Activated CD8-positive, alpha-beta T cell treated with anti-CD3 and anti-CD28 coated beads for 36 hours (primary cell): ENCODE results near the gene BMP8B. TPM values are rescaled to one million over a fixed set of nuclear protein-coding genes. Genes with fewer than 3 reads are reported as not detected.
"Not testable (repeated sequence)": the region's sequence is repeated elsewhere in the genome, so short reads cannot be mapped to it uniquely, and the experiment has no call there.

Experiments
- ATAC-seq: fragments of 200-7000 bp; cut with Tn5 transposase; one replicate; pipeline ENCODE4 v1.10.0; 2021; ENCODE audit warnings: mild to moderate bottlenecking, moderate library complexity
- CTCF ChIA-PET: fragments of 350-600 bp; sonication (Branson Sonifier 250); formaldehyde crosslinking; loops from one replicate; lab custom pipeline; 2021; ENCODE audit warnings: antibody characterized with exemption; lab: Charles Lee
- POLR2A ChIA-PET: fragments of 350-600 bp; sonication (Branson Sonifier 250); formaldehyde crosslinking; loops from one replicate; lab custom pipeline; 2021; ENCODE audit warnings: antibody characterized with exemption; lab: Charles Lee
- DNase-seq: peaks from one replicate; pipeline ENCODE4 v3.0.0-alpha.2; 2020
- H3K27ac Mint-ChIP-seq: one replicate; pipeline ENCODE4 v1.8.0; 2021; ENCODE audit warnings: mild to moderate bottlenecking, mixed read lengths
- H3K27me3 Mint-ChIP-seq: one replicate; pipeline ENCODE4 v1.8.0; 2021; ENCODE audit warnings: mixed read lengths
- H3K36me3 Mint-ChIP-seq: one replicate; pipeline ENCODE4 v1.8.0; 2021; ENCODE audit warnings: low read depth, mixed read lengths
- H3K4me1 Mint-ChIP-seq: one replicate; pipeline ENCODE4 v1.8.0; 2021; ENCODE audit warnings: low read depth, mixed read lengths
- H3K4me3 Mint-ChIP-seq: one replicate; pipeline ENCODE4 v1.8.0; 2021; ENCODE audit warnings: mild to moderate bottlenecking, moderate library complexity, mixed read lengths
- H3K9me3 Mint-ChIP-seq: one replicate; pipeline ENCODE4 v1.8.0; 2021; ENCODE audit warnings: mixed read lengths
- CTCF ChIP-seq: fragments of 200-600 bp; IDR thresholded peaks from one replicate; pipeline ENCODE4 v1.8.0; 2022; ENCODE audit warnings: antibody characterized with exemption, mild to moderate bottlenecking
- intact Hi-C: fragments of 100-400 bp; cut with micrococcal nuclease; formaldehyde crosslinking; loops from one replicate; pipeline ENCODE4 v1.10.0; 2022
- total RNA-seq, 2 experiments: library from RNA; stranded (reverse); gene quantifications; one replicate each; pipeline ENCODE4 v1.2.3, GENCODE V29; 2021

The BMP8B gene
- total RNA-seq, 2 experiments from 2014 or later: 0.36 to 0.51 TPM

GRCh38 chr1:39822146-39822545 is 33.5 kb upstream of the BMP8B start:
- H3K4me1 Mint-ChIP-seq: peaks cover 5% of the 10 kb centered on the region
- CTCF ChIA-PET: interaction anchor here (1.7 to 2.2 kb wide), 2 partner anchors 15 to 80 kb away, joined by 6 to 13 read pairs; partner anchors contain the start of gene MYCL
- no peak overlapping the region for H3K27ac Mint-ChIP-seq
- no peak overlapping the region for H3K4me3 Mint-ChIP-seq
- no peak for ATAC-seq
- H3K27me3 Mint-ChIP-seq: peaks cover 14% of the 10 kb centered on the region
- H3K36me3 Mint-ChIP-seq: no peaks in the 10 kb centered on the region
- intact Hi-C loops: no loop called here
- no peaks in the 10 kb centered on the region for H3K9me3 Mint-ChIP-seq
- no peak for TF ChIP-seq CTCF
- no peak for DNase-seq
- POLR2A ChIA-PET: no interaction called here

- Mint-ChIP-seq H3K36me3 (no peaks in the 10 kb centered on the region), H3K4me1 (peaks cover 14% of the 10 kb centered on the region), H3K9me3 (no peaks in the 10 kb centered on the region), H3K27me3 (peaks cover 18% of the 10 kb centered on the region), H3K4me3 (no peak overlapping the region), H3K27ac (no peak overlapping the region)
- CTCF ChIA-PET: interaction anchor here (1.0 to 4.1 kb wide), 6 partner anchors 19 to 154 kb away, joined by 3 to 36 read pairs (median 4); partner anchors contain the start of gene MYCL
- intact Hi-C loops: loop anchor here (5.0 to 10.0 kb wide), 3 partner anchors 83 to 216 kb away; partner anchors contain the start of gene MYCL
- DNase-seq: no peak
- no peak for TF ChIP-seq CTCF
- POLR2A ChIA-PET: no interaction called here
- ATAC-seq: no peak
Observed at GRCh38 chr1:39819091-39819812, 30.6 kb upstream of the BMP8B start.

- intact Hi-C loops: loop anchor here (5.0 to 10.0 kb wide), 3 partner anchors 84 to 216 kb away; partner anchors contain the start of gene MYCL
- ATAC-seq: no peak
- Mint-ChIP-seq H3K9me3 (no peaks in the 10 kb centered on the region), H3K27ac (no peak overlapping the region), H3K4me3 (no peak overlapping the region), H3K27me3 (peaks cover 18% of the 10 kb centered on the region), H3K36me3 (no peaks in the 10 kb centered on the region), H3K4me1 (peaks cover 14% of the 10 kb centered on the region)
- ChIA-PET CTCF (interaction anchor here (1.1 to 4.1 kb wide), 4 partner anchors 83 to 155 kb away, joined by 3 to 36 read pairs (median 20); partner anchors contain the start of gene MYCL), POLR2A (no interaction called here)
- DNase-seq: no peak
- no peak for TF ChIP-seq CTCF
Observed at GRCh38 chr1:39818482-39818881, 29.8 kb upstream of the BMP8B start.

GRCh38 chr1:39817091-39817932 is 28.6 kb upstream of the BMP8B start:
- DNase-seq (peak; percentile 63), ATAC-seq (peak; percentile 69)
- ChIA-PET CTCF (interaction anchor here (0.6 to 4.1 kb wide), 17 partner anchors 14 to 230 kb away, joined by 3 to 36 read pairs (median 3); partner anchors contain the start of gene MYCL), POLR2A (interaction anchor here (0.6 to 1.1 kb wide), 4 partner anchors 11 to 194 kb away, joined by 3 read pairs; no protein-coding TSS in a partner anchor)
- not testable (repeated sequence) for H3K36me3 Mint-ChIP-seq, H3K9me3 Mint-ChIP-seq
- intact Hi-C loops: loop anchor here (5.0 to 10.0 kb wide), 3 partner anchors 85 to 217 kb away; partner anchors contain the start of gene MYCL
- peaks cover 16% of the 10 kb centered on the region for H3K27me3 Mint-ChIP-seq
- H3K4me1 Mint-ChIP-seq: peaks cover 14% of the 10 kb centered on the region
- TF ChIP-seq CTCF: peak; percentile 47
- H3K27ac Mint-ChIP-seq: peak overlapping the region; percentile 64
- peak overlapping the region; percentile 39 for H3K4me3 Mint-ChIP-seq
